T-helper 22 cell (primary cell): Measurements from ENCODE around the gene ARL15.

Experiments
- DNase-seq: peaks from one replicate; pipeline ENCODE4 v3.0.0-alpha.2; 2020; ENCODE audit warnings: low read depth

ARL15 gene

DNA sequence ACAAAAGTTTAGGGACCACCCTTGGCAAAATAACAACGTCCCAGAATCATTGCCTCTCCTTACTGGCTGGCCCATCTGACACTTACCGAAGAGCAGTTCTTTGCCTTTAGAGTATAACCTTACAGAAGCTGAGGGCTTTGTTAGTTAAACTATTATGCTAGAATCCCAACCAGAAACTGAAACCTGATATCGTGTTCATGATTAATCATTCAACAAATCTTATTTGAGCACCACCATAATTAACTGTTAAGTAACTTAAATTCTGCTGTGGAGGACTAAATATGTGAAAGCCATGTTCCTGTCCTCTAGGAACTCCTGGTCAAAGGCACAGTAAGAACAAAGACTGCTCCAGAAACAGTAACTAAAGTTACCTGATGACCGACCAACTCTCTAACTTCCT, 104.9 kb downstream of the ARL15 start:
- DNase-seq = no peak

DNA sequence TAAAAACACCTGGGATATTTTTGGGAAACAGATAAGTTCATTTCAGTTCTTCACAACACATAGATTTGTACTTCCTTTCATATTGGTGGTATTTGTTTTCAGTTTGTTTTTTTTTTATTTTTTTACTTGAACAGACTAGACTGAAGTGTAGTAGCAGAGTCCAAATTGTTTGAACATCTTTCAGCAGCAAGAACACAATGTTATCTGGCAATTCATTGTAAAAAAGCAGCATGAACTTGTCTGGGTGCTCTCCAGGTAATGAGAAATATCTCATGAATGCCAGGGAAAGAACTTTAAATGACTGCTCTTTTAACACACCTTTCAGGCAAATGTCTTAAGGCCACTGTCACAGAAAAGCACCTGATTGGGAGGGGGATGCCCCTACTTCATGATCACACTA, 113.4 kb downstream of the ARL15 start:
- no peak for DNase-seq

DNA sequence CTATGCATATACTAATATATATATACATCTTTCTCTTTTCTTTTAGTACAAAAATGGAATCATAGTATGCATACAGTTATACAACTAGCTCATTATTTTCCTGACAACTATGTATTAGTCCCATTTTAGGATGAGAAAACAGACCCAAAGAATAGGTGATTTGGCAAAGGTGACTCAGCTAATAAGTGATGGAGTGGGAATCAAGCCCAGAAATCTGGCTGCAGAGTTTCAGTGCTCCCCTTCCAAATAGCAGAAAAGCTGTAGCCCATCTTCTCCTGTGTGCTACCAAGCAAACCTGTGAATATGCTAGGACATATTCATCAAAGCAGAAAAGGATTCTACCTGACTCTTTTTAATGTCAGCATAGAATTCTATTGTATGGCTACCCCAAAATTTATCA, 114.7 kb downstream of the ARL15 start:
- DNase-seq = no peak

GRCh38 chr5:54194318-54194717, 116.1 kb downstream of the ARL15 start:
- DNase-seq = no peak

- no peak for DNase-seq
Measured at GRCh38 chr5:54187694-54188093, 122.7 kb downstream of the ARL15 start.

- no peak for DNase-seq
Measured at GRCh38 chr5:54186912-54187445, 123.4 kb downstream of the ARL15 start.

- DNase-seq = no peak
Measured at GRCh38 chr5:54186108-54186507, 124.3 kb downstream of the ARL15 start.

DNA sequence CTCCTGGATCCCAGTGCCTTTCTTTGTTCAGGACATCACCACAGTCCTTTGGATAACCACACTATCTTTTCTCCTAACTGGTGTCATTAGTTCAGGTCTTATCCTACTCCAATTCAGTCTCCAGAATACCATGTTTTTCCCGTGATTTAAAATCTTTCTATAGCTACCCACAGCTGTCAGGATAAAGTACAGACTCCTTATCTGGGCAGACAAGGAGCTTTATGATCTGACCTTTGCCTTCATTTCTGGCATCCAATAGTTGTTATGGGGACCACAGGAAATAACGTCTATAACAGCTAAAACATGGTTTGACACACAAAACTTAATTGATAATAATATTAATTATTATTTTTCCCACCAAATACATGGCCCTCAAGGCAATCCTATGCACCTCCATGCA, 125.6 kb downstream of the ARL15 start:
- DNase-seq = no peak

DNA sequence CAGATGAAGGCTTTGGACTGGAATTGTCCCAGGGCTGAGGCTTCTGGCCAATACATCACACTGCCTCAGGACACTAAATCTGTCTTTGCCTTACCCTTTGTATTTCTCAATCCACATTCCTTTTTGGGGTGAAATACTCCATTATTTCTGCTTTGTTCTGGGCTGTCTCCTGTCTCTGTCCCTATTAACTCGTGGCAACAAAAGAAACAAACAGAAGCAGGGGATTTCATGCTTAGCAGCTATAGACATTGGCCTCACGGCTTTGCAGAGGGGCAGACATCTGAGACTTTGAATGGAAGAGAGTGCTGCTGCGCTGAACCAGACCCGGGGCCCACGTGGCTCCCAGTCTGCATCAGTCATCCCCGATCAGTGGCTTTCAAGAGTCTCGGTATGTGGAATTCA, 129.7 kb downstream of the ARL15 start:
- DNase-seq = no peak

GRCh38 chr5:54178991-54179390, 131.4 kb downstream of the ARL15 start:
- no peak for DNase-seq

DNA sequence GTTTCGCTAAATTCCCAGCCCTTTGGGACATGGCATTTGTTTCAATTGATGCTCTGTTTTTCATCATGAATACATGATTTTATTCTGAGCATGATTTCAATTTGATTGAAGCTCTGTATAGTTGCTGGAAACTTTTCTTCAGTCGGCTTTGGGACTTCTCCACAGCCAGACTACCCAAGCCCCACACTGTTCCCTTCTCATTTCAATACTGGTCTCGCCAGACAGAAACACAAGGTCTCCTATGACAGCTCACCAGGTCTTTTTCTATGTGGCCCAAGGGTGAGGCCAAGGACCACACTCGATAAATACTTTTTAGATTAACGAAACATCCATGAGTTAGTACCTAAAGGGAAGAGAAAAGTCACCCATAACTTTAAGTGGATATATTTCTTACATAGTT, 132.2 kb downstream of the ARL15 start:
- no peak for DNase-seq

DNA sequence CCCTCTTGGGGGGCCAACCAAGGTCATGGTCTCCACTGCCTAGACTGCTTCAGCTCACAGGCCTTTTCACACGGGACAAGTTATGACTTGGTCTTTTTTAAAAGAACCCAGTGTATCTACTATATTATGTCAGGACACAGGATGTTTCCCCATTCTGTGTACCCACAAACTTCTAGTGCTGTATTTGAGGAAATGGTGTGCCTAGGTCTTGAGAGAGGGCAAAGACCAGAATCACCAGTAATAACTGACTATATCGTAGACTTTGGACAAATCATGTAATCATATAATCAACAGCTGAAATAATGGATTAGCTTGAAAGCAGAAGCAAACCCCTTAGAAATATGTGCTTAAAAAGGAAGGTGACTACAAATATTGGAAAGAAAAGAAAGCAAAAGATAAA, 133.3 kb downstream of the ARL15 start:
- DNase-seq = no peak

DNA sequence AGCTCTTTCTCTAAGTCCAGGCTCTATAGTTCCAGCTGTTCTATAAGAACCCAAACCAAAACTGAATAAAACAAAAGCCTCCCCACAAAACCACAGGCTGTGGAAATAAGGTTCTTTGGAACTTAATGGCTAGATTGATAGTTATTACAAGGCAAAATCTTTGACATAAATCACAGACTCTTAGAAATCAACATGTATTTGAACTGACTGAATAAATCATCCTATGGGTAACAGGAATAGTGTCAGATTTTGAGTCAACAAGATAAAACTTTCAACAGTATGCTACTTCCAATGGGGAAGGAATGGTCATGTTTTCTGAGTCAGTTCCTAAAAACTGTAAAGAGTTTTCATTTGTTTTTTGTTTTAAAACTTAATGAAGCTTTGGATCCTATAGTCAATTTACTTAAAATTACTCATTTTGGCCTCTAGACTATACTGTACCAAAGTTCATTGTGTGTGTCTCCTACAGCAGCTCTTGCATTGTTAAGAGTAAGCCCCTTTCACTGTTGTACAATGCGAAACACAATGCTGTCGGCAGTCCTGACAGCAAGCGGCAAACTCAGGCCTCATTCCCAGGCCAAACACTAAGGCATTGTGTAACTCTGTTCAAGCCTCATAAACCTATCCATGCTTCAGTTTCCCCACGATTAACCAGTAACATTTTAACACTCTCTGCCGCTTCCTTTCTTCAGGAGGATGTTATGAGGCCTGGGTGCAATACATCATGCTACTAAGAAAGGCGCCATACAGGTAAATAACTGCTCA, 134.1 kb downstream of the ARL15 start:
- DNase-seq = no peak

DNA sequence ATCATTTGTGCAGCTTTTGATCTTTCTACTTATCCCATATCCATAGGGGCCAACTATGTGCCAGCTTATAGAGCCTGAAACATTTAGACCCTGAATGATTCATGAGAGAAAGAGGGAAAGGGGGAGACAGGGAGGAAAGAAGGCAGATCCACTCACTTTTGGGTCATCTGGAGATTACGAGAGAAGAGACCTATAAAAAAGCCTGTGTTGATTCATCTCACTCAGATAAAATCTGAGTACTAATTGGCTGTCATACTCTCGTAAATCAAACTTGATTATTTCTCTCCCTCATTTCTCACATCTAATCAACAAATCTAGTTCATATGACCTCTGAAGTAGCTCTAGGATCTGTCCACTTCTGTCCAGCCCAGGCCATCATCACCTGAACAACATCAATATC, 137.1 kb downstream of the ARL15 start:
- DNase-seq = no peak

DNA sequence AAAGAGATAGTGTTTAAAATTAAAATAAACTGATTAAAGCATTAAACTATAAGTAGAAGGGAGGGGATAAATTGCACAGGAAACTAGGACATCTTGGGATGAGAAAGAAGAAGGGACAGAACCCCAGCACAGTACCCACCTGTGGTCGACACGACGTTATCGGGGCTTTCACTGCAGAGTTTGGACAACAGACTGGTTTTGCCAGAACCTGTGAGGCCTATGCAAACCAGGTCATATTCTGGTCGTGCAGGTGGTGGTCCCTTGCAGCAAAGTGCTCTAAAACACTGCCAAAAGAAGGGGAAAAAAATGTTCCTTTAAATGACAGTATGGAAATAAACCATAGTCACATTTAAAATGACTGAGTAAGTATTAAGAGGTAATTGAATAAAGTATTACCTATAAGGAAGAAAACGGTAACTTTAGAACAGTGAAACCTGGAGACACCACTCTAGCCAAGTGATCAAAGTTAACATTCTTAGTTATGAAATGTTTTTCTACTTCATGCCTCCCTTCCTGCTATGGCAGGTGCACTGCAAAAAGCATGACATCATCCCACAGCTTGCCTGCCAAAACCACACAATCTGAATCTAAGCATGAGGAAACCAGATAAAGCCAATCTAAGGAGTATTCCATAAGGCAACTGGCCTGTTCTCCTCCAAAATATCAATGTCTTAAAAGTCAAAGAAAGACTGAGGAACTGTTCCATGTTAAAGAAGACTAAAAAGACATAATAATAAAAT, 138.6 kb downstream of the ARL15 start:
- DNase-seq = no peak

DNA sequence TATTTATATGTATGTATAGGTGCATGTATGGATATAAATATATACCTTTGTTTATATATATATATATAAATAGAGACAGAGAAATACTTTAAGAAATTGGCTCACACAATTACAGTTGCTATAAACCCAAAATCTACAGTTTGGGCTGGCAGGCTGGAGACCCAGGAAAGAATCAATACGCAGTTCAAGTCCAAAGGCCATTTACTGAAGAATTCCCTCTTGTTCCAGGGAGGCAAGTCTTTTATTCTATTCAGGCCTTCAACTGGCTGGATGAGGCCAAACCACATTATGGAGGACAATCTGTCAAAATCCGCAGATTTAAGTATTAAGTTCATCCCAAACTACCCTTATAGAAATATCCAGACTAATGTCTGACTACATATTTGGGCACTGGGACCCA, 144.7 kb downstream of the ARL15 start:
- no peak for DNase-seq

DNA sequence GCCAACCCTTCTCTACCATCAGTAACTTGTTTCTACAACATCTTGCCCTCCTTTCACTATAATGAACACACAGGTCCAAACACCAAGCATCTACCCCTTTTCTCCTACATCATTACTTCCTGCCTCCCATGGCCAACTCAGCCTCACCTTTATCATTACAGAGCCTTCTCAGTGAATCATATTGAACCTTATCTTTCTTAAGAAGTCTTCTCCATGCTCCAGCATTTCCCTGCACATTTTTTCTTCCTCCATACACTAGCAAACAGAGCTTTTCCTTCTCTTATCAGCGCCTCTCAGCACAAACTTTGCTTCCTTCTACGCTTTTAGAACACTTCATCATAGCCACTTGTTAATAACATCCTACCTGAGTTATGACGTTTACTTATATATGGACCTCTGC, 148.2 kb downstream of the ARL15 start:
- no peak for DNase-seq

- DNase-seq = no peak
Measured at GRCh38 chr5:54160329-54160728, 150.0 kb downstream of the ARL15 start.

GRCh38 chr5:54159893-54160195, 150.5 kb downstream of the ARL15 start:
- DNase-seq = no peak

DNA sequence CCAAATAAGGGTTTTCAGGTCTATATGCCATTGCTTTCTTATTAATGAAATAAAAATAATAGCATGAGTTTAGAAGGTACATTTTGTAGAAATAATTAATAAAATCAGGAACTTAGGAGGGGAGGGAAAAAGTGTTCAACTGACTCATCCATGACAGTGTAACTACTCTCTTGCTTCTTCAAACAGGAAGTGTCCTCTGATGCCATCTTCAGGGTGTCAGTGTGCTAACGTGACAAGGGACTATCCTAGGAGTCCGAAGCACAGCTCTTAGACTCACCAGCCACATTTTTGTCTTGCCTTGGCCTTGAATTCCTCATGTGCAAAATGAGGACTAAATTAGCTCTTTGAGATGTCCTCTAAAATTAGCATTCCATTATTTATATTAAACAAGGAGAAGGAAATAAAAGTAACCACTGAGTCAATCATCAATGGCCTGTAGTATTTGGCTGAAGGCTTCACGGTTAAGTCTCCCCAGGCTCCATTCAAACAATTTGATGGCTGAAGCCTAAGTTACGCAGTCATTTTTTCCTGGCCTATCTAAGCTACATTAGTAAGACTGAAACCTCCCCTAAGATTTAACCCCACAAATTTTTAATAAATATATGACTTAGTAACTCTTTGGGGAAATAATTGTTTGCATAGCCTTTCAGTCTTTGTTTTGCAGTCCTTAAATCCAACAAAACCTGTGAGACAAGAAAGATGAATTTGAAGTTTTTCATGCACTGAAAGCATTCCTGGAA, 151.1 kb downstream of the ARL15 start:
- DNase-seq = no peak

DNA sequence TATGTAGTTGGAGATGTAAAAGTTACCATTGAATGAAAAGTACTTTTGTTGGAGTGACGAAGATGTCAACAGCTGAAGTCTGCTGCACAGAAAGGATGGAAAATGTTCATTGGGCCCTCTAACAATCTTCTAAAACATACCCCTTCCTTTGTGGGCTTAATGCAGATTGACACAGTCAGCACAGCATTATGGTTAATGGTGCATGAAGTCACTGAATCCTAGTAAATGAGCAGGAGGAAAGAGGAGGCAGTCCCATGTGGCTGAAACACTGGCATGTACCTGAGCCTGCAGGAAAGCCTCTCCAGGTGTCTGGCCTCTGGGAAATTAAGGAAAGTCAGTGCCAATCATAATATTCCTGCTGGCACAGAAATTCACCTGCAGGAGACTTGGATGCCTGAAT, 153.8 kb downstream of the ARL15 start:
- no peak for DNase-seq

DNA sequence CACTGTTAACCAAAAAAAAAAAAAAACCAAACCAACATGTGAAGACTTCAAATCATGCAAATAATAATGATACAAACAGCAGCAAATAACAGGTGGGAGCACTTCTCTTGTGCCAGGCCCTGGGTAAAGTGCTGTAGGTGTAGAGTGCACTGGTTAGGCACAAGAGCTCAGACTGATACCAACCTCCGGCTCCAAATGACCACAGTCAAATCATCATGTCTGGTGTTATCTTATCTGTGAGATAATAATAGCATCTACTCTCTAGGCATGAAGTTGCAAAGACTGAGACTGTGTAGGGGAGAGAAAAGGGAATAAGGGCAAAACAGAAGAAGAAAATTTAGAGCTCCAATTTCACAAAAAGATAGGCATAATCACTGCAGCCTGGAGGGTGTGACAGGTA, 159.5 kb downstream of the ARL15 start:
- DNase-seq = no peak

DNA sequence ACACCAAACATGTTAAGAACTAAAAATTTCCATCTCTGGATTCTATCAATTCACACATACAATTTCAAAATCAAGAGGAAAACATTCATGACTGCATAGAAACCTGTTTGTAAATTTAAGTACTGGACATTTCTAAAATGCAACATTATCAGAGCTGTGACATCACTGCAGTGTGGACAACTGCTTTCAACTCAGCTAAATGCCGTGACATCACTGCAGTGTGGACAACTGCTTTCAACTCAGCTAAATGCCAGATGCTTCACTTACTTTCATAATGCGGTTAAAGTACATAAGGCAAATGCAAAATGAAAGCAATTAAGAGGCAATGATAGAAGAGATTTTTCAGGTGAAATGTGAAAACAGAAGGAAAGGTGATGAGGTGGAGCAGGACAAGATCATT, 161.5 kb downstream of the ARL15 start:
- DNase-seq = no peak
